ENCODE measurements around the gene AEN.
"Not testable (repeated sequence)": the region's sequence is repeated elsewhere in the genome, so short reads cannot be mapped to it uniquely, and the experiment has no call there.

Gene AEN

GRCh38 chr15:88642514-88642913, 21.4 kb downstream of the AEN start:
- not testable (repeated sequence) for ATAC-seq (replicated peaks); DNase-seq; H3K9me3 Mint-ChIP-seq; H3K27me3 Mint-ChIP-seq
- peak overlapping the region; percentile 59 to 91 for H3K4me3 Mint-ChIP-seq
- peak overlapping the region; percentile 97 to 99 for H3K27ac Mint-ChIP-seq
- peaks cover 81% of the 10 kb centered on the region for H3K36me3 Mint-ChIP-seq (ENCODE audit: insufficient read depth)
- H3K4me1 Mint-ChIP-seq (ENCODE audit: low read depth in 2 of 2), result peaks cover 62 to 72% of the 10 kb centered on the region in 2 donors

DNA sequence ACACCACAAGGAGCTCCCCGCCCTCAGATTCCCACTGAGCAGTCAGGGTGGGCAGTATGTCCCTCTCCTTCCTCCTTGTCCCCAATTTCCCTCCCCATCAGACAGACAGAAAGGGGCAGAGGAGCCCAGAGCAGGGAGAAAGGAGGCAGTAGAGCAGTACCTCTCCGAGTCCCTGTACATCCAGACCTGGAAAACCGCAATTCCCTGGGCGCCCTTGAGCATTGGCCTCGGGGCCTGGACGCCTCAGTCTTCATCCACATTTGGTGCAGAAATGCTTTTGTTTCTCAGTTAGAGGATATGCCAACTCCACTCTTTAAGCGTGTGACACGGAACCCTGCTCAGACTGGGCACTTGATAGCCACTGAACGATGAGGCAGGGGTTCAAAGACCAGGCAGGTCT, 23.6 kb downstream of the AEN start:
- DNase-seq, result no peak
- no peak for ATAC-seq (replicated peaks)
- Mint-ChIP-seq H3K4me1 (ENCODE audit: low read depth in 2 of 2) (peaks cover 65 to 75% of the 10 kb centered on the region in 2 donors), H3K36me3 (ENCODE audit: insufficient read depth) (peaks cover 72% of the 10 kb centered on the region), H3K9me3 (no peaks in the 10 kb centered on the region), H3K4me3 (no peak overlapping the region), H3K27ac (peak overlapping the region; percentile 82 to 88), H3K27me3 (no peaks in the 10 kb centered on the region)

- H3K4me1 Mint-ChIP-seq (ENCODE audit: low read depth in 2 of 2), result peaks cover 63 to 69% of the 10 kb centered on the region in 2 donors
Measured at GRCh38 chr15:88645171-88646087, 24.3 kb downstream of the AEN start.

GRCh38 chr15:88646088-88646405, 24.9 kb downstream of the AEN start:
- Mint-ChIP-seq H3K4me1 (ENCODE audit: low read depth in 2 of 2) (peaks cover 63 to 71% of the 10 kb centered on the region in 2 donors), H3K27me3 (no peaks in the 10 kb centered on the region), H3K4me3 (no peak overlapping the region), H3K36me3 (ENCODE audit: insufficient read depth) (peaks cover 65% of the 10 kb centered on the region), H3K9me3 (no peaks in the 10 kb centered on the region), H3K27ac (peak overlapping the region; percentile 9 to 82)
- ATAC-seq (replicated peaks), result no peak
- DNase-seq, result no peak

More at GRCh38 chr15:88645171-88646087, 24.3 kb downstream of the AEN start:
- ATAC-seq (replicated peaks) (no peak), DNase-seq (no peak)
- peak overlapping the region; percentile 2 to 44 for H3K4me3 Mint-ChIP-seq
- no peaks in the 10 kb centered on the region for H3K27me3 Mint-ChIP-seq
- H3K36me3 Mint-ChIP-seq (ENCODE audit: insufficient read depth), result peaks cover 67% of the 10 kb centered on the region
- H3K9me3 Mint-ChIP-seq, result no peaks in the 10 kb centered on the region
- H3K27ac Mint-ChIP-seq, result peak overlapping the region; percentile 6 to 82

DNA sequence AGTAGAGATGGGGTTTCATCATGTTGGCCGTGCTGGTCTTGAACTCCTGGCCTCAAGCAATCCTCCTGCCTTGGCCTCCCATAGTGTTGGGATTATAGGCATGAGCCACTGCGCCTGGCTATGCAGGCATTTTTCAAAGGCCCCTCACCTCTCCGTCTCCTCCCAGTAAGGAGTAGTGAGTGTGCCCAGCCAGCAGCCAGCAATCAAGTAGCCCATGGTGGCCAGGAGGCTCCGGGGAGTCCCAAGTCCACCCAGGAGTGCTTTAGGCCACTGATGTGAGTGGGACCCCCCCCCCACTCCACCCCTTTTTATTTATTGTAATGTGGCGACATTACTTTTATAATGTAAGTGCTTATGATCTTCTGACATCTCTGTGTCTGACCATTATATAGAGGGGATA, 25.8 kb downstream of the AEN start:
- H3K9me3 Mint-ChIP-seq, result no peaks in the 10 kb centered on the region
- no peaks in the 10 kb centered on the region for H3K27me3 Mint-ChIP-seq
- no peak overlapping the region for H3K4me3 Mint-ChIP-seq
- H3K27ac Mint-ChIP-seq, result peak overlapping the region; percentile 96 to 99
- H3K4me1 Mint-ChIP-seq (ENCODE audit: low read depth in 2 of 2), result peaks cover 63 to 77% of the 10 kb centered on the region in 2 donors
- H3K36me3 Mint-ChIP-seq (ENCODE audit: insufficient read depth), result peaks cover 65% of the 10 kb centered on the region
- ATAC-seq (replicated peaks) (no peak), DNase-seq (no peak)

GRCh38 chr15:88647351-88648105, 26.4 kb downstream of the AEN start:
- peak overlapping the region in 1 of 2 donors; percentile 30 for H3K4me3 Mint-ChIP-seq
- no peaks in the 10 kb centered on the region for H3K9me3 Mint-ChIP-seq
- no peaks in the 10 kb centered on the region for H3K27me3 Mint-ChIP-seq
- H3K36me3 Mint-ChIP-seq (ENCODE audit: insufficient read depth), result peaks cover 61% of the 10 kb centered on the region
- peak overlapping the region; percentile 96 to 99 for H3K27ac Mint-ChIP-seq
- H3K4me1 Mint-ChIP-seq (ENCODE audit: low read depth in 2 of 2), result peaks cover 57 to 72% of the 10 kb centered on the region in 2 donors
- ATAC-seq (replicated peaks), result no peak
- DNase-seq, result no peak

DNA sequence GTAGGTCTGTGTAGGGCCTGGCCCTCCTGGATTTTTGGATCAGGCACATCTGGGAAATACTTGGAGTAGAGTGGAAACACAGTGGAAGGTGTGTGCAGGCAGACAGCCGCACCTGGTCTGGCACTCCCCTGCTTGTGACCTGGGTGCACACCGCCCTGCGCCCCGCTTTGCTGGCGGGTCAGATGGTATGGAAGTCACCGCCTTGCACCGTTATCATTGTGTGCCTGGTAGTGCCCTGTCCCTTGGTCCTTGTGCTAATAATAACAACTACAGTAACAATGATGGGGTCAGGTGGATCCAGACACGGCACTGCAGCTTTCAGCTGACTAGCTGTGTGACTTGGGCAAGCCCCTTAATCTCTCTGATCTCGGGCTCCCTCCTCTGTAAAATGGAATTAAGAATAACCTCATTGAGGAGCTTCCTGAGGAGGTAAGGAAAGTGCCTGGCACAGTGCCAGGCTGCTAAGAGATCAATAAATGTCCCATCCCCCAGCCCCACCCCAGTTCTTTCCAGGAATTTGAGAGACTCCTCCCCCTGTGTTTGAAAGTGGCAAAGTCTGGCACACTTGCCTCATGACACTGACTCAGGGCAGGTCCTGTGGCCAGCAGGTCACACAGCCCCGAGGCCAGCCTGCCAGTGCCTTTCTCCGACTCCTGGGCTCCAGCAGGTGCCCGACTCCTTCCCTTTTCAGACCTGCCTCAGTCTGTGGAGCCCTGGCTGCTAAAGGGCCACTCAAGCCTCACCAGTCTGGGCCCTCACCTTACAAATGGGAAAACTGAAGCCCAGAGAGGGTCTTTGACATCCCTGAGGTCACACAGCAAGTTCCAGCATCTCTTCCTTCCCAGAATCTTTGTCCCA, 27.4 kb downstream of the AEN start:
- Mint-ChIP-seq H3K4me1 (ENCODE audit: low read depth in 2 of 2) (peaks cover 64 to 77% of the 10 kb centered on the region in 2 donors), H3K36me3 (ENCODE audit: insufficient read depth) (peaks cover 61% of the 10 kb centered on the region), H3K9me3 (no peaks in the 10 kb centered on the region), H3K27ac (peak overlapping the region; percentile 96 to 99), H3K4me3 (peak overlapping the region; percentile 82 to 88), H3K27me3 (no peaks in the 10 kb centered on the region)
- DNase-seq, result no peak
- ATAC-seq (replicated peaks), result no peak

DNA sequence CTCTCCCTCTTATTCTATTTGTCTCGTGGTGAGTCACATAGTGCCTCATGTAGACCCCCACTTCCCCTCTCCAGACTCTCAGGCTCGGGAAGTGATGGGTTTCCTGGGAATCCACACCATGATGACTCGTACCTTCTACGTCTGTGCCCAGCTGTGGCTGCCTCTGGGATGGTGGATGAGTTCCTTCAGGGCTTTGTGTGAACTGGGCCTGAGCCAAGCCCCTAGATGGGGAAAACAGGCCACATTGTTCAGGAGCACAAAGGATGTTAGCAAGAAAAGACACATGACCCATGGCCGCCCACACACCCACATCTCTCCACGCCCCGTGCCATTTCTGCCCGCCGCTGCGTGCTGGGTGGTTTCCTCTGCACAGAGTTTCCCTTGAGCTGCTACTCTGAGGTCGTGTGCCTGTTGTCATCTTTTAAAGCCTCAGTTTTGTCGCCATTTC, 28.2 kb downstream of the AEN start:
- ATAC-seq (replicated peaks), result peak; percentile 97
- Mint-ChIP-seq H3K4me3 (peak overlapping the region; percentile 82 to 88), H3K36me3 (ENCODE audit: insufficient read depth) (peaks cover 57% of the 10 kb centered on the region), H3K27me3 (no peaks in the 10 kb centered on the region), H3K27ac (peak overlapping the region; percentile 92 to 99), H3K9me3 (no peaks in the 10 kb centered on the region), H3K4me1 (ENCODE audit: low read depth in 2 of 2) (peaks cover 57 to 71% of the 10 kb centered on the region in 2 donors)
- DNase-seq, result peak; percentile 51 to 76 (median 55)

GRCh38 chr15:88649753-88650551, 28.8 kb downstream of the AEN start:
- Mint-ChIP-seq H3K9me3 (no peaks in the 10 kb centered on the region), H3K4me3 (peak overlapping the region; percentile 82 to 88), H3K27me3 (no peaks in the 10 kb centered on the region), H3K27ac (peak overlapping the region; percentile 92 to 99), H3K36me3 (ENCODE audit: insufficient read depth) (peaks cover 57% of the 10 kb centered on the region), H3K4me1 (ENCODE audit: low read depth in 2 of 2) (peaks cover 56 to 70% of the 10 kb centered on the region in 2 donors)
- DNase-seq (no peak), ATAC-seq (replicated peaks) (no peak)

DNA sequence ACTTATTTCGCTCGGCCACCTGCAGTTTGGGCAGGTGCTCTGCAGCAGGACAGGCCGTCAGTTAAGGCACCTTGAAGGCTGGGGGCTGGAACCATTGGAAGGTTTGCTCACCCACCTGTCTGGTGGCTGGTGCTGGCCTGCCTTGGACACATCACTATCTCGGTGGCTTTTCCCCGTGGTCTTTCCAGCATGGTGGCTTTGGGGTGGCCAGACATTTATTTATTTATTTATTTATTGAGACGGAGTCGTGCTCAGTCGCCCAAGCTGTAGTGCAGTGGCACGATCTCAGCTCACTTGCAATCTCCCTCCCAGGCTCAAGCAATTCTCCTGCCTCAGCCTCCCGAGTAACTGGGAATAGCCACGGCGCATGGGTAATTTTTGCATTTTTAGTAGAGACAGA, 29.4 kb downstream of the AEN start:
- Mint-ChIP-seq H3K4me1 (ENCODE audit: low read depth in 2 of 2) (peaks cover 54 to 69% of the 10 kb centered on the region in 2 donors), H3K27me3 (no peaks in the 10 kb centered on the region), H3K36me3 (ENCODE audit: insufficient read depth) (peaks cover 51% of the 10 kb centered on the region), H3K4me3 (no peak overlapping the region), H3K9me3 (no peaks in the 10 kb centered on the region), H3K27ac (peak overlapping the region; percentile 92 to 99)
- ATAC-seq (replicated peaks) (no peak), DNase-seq (no peak)

GRCh38 chr15:88651136-88651732, 30.1 kb downstream of the AEN start:
- Mint-ChIP-seq H3K36me3 (ENCODE audit: insufficient read depth) (peaks cover 45% of the 10 kb centered on the region), H3K27me3 (no peaks in the 10 kb centered on the region), H3K4me1 (ENCODE audit: low read depth in 2 of 2) (peaks cover 53 to 67% of the 10 kb centered on the region in 2 donors), H3K9me3 (no peaks in the 10 kb centered on the region), H3K4me3 (no peak overlapping the region), H3K27ac (peak overlapping the region; percentile 92 to 99)
- ATAC-seq (replicated peaks), result no peak
- no peak for DNase-seq

GRCh38 chr15:88651971-88652370, 30.8 kb downstream of the AEN start:
- Mint-ChIP-seq H3K36me3 (ENCODE audit: insufficient read depth) (peaks cover 40% of the 10 kb centered on the region), H3K4me3 (no peak overlapping the region), H3K9me3 (no peaks in the 10 kb centered on the region), H3K27ac (peak overlapping the region; percentile 92 to 99), H3K27me3 (no peaks in the 10 kb centered on the region), H3K4me1 (ENCODE audit: low read depth in 2 of 2) (peaks cover 50 to 59% of the 10 kb centered on the region in 2 donors)
- ATAC-seq (replicated peaks) (no peak), DNase-seq (no peak)

Measured in effector memory CD8-positive, alpha-beta T cell (primary cell).